ENCODE results near the gene TEKT3. TPM values are rescaled to one million over a fixed set of nuclear protein-coding genes. Genes with fewer than 3 reads are reported as not detected.

The TEKT3 gene
- total and polyA plus RNA-seq, 8 donors, result 0.65 to 2.7 (median 0.92) TPM; not detected in 5

DNA sequence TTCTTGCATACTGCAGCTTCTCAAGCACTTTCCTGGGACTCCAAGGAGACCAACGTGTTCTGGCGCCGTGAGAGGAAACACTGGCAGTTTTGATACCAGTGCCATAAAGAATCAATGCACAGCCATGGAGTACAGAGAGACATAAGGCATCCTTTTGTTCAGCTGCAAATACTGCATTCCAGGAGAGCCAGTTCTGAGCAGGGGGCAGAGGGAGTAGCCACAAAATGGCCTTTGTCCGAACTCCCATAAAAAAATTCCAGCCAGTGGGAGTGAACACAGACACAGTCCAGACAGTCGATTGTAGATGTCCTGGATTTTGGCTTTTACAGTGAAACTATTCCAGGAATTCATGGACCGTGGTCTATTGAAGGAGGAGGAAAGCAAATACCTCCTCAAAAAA is 36.2 kb upstream of the TEKT3 start:
- intact Hi-C loops (cut with DNase I; ENCODE audit: low total_unique reads), result no loop called here

DNA sequence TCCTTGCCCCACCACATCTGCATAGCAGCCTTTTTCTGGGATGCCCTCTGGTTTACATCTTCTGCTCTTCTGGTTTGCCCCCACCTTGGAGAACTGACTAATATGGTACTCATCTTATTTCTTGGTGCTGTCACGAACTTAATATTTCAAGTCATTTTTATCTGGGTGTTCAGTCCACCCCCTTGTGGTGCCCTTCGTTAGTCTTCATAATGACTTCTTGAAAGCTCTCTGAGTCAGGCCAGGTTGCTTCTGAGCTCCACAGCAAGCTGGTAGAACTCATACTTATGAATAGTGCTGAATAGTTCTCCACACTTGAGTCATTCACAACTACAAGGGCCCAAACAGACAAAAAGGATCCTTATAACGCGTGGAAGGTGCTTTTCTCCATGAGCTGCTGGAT is 35.8 kb upstream of the TEKT3 start:
- H3K36me3 ChIP-seq, result no peaks in the 10 kb centered on the region
- 80 to 97% (median 88%) methylated on average over 4 of the region's 4 CpGs for WGBS, 5 donors
- no peak overlapping the region for H3K4me3 ChIP-seq
- H3K4me1 ChIP-seq, result no peaks in the 10 kb centered on the region
- TF ChIP-seq, protein P1, sequence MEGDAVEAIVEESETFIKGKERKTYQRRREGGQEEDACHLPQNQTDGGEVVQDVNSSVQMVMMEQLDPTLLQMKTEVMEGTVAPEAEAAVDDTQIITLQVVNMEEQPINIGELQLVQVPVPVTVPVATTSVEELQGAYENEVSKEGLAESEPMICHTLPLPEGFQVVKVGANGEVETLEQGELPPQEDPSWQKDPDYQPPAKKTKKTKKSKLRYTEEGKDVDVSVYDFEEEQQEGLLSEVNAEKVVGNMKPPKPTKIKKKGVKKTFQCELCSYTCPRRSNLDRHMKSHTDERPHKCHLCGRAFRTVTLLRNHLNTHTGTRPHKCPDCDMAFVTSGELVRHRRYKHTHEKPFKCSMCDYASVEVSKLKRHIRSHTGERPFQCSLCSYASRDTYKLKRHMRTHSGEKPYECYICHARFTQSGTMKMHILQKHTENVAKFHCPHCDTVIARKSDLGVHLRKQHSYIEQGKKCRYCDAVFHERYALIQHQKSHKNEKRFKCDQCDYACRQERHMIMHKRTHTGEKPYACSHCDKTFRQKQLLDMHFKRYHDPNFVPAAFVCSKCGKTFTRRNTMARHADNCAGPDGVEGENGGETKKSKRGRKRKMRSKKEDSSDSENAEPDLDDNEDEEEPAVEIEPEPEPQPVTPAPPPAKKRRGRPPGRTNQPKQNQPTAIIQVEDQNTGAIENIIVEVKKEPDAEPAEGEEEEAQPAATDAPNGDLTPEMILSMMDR (IDR thresholded peaks at IDR 0.05), result no peak
- TF ChIP-seq POLR2A (IDR thresholded peaks at IDR 0.05) (no peak), POLR2AphosphoS5 (IDR thresholded peaks at IDR 0.05) (no peak), EP300 (IDR thresholded peaks at IDR 0.05) (no peak)
- no peak for DNase-seq
- no peak overlapping the region for H3K27ac ChIP-seq
- no peaks in the 10 kb centered on the region for H3K27me3 ChIP-seq
- intact Hi-C loops (cut with DNase I; ENCODE audit: low total_unique reads), result no loop called here
- H3K9me3 ChIP-seq, result no peaks in the 10 kb centered on the region

More for the DNA sequence above, 36.2 kb upstream of the TEKT3 start:
- H3K9me3 ChIP-seq, result no peaks in the 10 kb centered on the region
- no peak overlapping the region for H3K4me3 ChIP-seq
- TF ChIP-seq, protein P1 (IDR thresholded peaks at IDR 0.05), result no peak
- TF ChIP-seq EP300 (IDR thresholded peaks at IDR 0.05) (no peak), POLR2A (IDR thresholded peaks at IDR 0.05) (no peak), POLR2AphosphoS5 (IDR thresholded peaks at IDR 0.05) (no peak)
- DNase-seq, result peak in 1 of 2 donors; percentile 61
- 52 to 65% (median 62%) methylated on average over 6 of the region's 6 CpGs for WGBS, 5 donors
- H3K27me3 ChIP-seq, result no peaks in the 10 kb centered on the region
- H3K36me3 ChIP-seq, result no peaks in the 10 kb centered on the region
- H3K27ac ChIP-seq, result no peak overlapping the region
- H3K4me1 ChIP-seq, result no peaks in the 10 kb centered on the region

DNA sequence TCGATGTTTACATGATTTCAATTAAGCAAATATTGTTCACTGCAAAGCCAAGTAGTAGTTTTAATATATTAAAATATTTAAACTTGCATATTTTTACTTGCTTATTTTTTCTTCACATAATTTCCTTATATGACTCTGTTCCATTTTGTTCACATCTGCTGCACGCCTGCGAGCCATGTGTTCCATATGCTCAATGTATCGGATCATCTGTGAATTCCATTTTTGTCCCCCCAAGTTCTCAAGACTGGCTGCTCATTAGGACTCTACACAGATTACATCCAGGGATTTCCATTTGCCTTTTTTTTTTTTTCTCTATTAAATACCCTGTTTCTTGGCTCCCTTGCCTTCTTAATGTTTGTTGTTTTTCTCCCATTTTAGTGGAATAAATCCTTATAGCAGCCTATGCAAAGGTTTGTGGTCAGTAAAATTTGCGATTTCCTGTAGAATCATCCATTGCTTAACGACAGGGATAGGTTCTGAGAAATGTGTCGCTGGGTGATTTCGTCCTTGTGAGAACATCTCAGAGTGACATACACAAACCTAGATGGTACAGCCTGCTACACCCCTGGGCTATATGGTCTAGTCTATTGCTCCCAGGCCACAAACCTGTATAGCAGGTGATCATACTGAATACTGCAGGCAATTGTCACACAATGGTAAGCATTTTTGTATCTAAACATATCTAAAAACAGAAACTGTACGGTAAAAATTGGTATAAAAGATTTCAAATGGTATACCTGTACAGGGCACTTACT is 30.2 kb upstream of the TEKT3 start:
- H3K27me3 ChIP-seq, result no peaks in the 10 kb centered on the region
- no peaks in the 10 kb centered on the region for H3K9me3 ChIP-seq
- H3K27ac ChIP-seq, result no peak overlapping the region
- intact Hi-C loops (cut with DNase I; ENCODE audit: low total_unique reads), result no loop called here
- TF ChIP-seq EP300 (IDR thresholded peaks at IDR 0.05) (no peak), POLR2AphosphoS5 (IDR thresholded peaks at IDR 0.05) (no peak), POLR2A (IDR thresholded peaks at IDR 0.05) (no peak)
- TF ChIP-seq, protein P1 (IDR thresholded peaks at IDR 0.05), result no peak
- WGBS, 5 donors, result 75 to 95% (median 92%) methylated on average over 9 of the region's 9 CpGs
- no peak for DNase-seq
- no peaks in the 10 kb centered on the region for H3K36me3 ChIP-seq
- H3K4me1 ChIP-seq, result no peaks in the 10 kb centered on the region
- no peak overlapping the region for H3K4me3 ChIP-seq

DNA sequence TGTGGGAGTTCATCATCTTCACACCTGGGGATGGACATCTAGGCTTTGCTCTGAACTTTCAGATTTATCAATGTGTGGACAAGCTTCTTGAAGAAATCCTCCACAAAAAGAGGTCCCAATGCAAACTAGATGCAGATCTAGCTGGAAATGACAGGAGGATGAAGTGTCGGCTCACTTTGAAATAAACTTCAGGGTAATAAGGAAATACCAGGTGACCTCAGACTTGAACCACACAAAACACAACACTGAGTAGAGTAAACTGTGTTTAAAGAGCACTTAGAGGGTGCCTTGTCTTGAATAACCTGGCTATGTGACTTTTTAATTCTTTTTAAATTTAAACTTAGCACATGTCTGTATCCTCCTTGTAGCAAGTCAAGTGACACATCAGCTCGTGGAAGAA is 27.2 kb upstream of the TEKT3 start:
- Histone ChIP-seq H3K27ac (no peak overlapping the region), H3K4me1 (no peaks in the 10 kb centered on the region), H3K9me3 (no peaks in the 10 kb centered on the region), H3K36me3 (no peaks in the 10 kb centered on the region), H3K4me3 (no peak overlapping the region), H3K27me3 (no peaks in the 10 kb centered on the region)
- 45 to 63% (median 57%) methylated on average over 2 of the region's 2 CpGs for WGBS, 5 donors
- peak in 1 of 2 donors; percentile 27 for DNase-seq
- TF ChIP-seq POLR2AphosphoS5 (IDR thresholded peaks at IDR 0.05) (no peak), POLR2A (IDR thresholded peaks at IDR 0.05) (no peak), EP300 (IDR thresholded peaks at IDR 0.05) (no peak)
- TF ChIP-seq, protein P1 (IDR thresholded peaks at IDR 0.05), result no peak
- intact Hi-C loops (cut with DNase I; ENCODE audit: low total_unique reads), result no loop called here
